Measurements from ENCODE around the gene FBXW9. TPM values are rescaled to one million over a fixed set of nuclear protein-coding genes. Genes with fewer than 3 reads are reported as not detected.
"Not testable (repeated sequence)": the region's sequence is repeated elsewhere in the genome, so short reads cannot be mapped to it uniquely, and the experiment has no call there.

Gene FBXW9
- total and polyA plus RNA-seq, 12 donors: 2.1 to 14.7 (median 9.6) TPM

DNA sequence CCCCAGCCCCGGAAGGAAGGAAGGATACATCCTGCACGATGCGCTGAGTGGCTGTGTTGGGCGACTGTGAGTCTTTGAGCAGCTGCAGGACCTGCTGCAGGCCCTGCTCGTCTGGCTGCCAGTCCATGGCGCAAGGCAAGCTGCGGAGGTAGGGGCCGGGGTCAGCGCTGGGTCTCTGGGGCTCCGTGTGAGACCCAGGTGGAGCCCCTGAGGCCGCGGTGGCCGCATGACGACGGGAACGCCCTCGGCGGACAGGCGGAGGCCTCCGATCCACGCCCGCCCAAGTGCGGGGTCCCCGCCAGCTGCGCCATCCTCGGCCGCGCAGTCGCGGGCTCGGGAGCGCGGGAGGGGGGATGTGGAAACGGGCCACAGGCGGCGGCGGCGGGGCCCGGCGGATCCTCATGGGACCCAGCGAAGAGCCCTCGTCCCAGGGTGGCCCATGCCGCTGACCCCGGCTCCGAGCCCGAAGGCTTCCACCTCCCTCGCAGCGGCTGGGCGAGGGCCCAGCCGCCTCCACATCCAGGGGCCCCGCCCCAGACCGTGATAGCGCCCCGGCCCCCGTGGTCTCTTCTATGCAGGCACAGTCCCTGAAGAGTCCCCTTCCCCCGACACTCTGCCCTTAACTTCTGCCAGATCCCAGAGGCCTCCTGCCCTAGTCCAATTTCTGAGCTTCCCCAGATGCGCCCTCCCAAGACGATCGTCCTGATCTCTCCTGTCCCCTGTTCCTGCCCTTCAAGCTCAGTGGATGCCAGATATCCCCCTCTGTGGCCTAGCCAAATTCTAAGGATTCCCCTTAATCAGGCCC, 24.6 kb upstream of the FBXW9 start:
- H3K4me3 ChIP-seq: peak overlapping the region in 3 of 4 donors; percentile 64 to 98 (median 69)
- no peaks in the 10 kb centered on the region for H3K27me3 ChIP-seq
- H3K36me3 ChIP-seq (replicated peaks in 1 of 2): peaks cover 0 to 27% of the 10 kb centered on the region in 2 donors
- TF ChIP-seq, protein P1, sequence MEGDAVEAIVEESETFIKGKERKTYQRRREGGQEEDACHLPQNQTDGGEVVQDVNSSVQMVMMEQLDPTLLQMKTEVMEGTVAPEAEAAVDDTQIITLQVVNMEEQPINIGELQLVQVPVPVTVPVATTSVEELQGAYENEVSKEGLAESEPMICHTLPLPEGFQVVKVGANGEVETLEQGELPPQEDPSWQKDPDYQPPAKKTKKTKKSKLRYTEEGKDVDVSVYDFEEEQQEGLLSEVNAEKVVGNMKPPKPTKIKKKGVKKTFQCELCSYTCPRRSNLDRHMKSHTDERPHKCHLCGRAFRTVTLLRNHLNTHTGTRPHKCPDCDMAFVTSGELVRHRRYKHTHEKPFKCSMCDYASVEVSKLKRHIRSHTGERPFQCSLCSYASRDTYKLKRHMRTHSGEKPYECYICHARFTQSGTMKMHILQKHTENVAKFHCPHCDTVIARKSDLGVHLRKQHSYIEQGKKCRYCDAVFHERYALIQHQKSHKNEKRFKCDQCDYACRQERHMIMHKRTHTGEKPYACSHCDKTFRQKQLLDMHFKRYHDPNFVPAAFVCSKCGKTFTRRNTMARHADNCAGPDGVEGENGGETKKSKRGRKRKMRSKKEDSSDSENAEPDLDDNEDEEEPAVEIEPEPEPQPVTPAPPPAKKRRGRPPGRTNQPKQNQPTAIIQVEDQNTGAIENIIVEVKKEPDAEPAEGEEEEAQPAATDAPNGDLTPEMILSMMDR (IDR thresholded peaks at IDR 0.05): no peak
- no peak for TF ChIP-seq POLR2A (IDR thresholded peaks at IDR 0.05)
- DNase-seq: peak in 3 of 7 donors; percentile 41 to 48 (median 43)
- H3K9me3 ChIP-seq (replicated peaks in 1 of 3): no peaks in the 10 kb centered on the region
- H3K4me1 ChIP-seq (replicated peaks in 1 of 2): peaks cover 20 to 27% of the 10 kb centered on the region in 2 donors
- peak overlapping the region; percentile 89 to 99 (median 92) for H3K27ac ChIP-seq
- WGBS, 4 donors: 3 to 9% (median 5%) methylated on average over 12 to 59 of the region's 59 CpGs
- intact Hi-C loops (cut with DNase I): no loop called here

DNA sequence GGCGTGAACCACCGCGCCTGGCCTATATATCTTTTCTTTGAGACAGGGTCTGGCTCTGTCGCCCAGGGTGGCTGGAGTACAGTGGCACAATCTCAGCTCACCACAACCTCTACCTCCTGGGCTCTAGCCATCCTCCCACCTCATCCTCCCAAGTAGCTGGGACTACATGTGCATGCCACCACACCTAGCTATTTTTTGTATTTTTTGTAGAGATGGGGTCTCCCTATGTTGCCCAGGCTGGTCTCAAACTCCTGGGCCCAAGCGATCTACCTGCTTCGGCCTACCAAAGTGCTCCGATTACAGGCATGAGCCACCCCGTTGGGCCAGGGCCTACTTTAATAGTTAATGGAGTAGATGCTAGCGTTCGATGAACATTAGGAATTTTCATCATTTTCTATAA, 23.9 kb upstream of the FBXW9 start:
- Histone ChIP-seq H3K9me3 (replicated peaks in 1 of 3) (no peaks in the 10 kb centered on the region), H3K4me1 (replicated peaks in 1 of 2) (peaks cover 20 to 27% of the 10 kb centered on the region in 2 donors), H3K36me3 (replicated peaks in 1 of 2) (peaks cover 0 to 34% of the 10 kb centered on the region in 2 donors), H3K27me3 (no peaks in the 10 kb centered on the region), H3K4me3 (peak overlapping the region in 1 of 4 donors; percentile 98), H3K27ac (peak overlapping the region in 3 of 5 donors; percentile 89 to 99 (median 91))
- WGBS, 4 donors: 74 to 83% (median 79%) methylated on average over 10 of the region's 10 CpGs
- no peak for DNase-seq
- intact Hi-C loops (cut with DNase I): no loop called here
- no peak for TF ChIP-seq POLR2A (IDR thresholded peaks at IDR 0.05)
- TF ChIP-seq, protein P1 (IDR thresholded peaks at IDR 0.05): no peak

DNA sequence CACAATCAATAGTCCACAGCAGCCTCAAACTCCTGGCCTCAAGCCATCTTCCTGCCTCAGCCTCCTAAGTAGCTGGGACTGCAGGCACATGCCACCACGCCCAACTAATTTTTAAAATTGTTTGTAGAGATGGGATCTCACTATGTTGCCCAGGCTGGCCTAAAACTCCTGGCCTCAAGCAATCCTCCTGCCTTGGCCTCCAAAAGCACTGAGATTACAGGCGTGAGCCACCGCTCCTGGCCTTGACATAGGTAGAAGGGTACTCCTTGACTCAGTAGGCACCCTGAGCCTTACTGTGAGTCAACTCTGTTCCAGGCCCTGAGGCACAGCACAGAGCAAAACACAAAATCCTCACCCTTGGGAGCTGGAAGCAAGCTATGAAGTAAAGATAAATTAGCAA, 19.5 kb upstream of the FBXW9 start:
- DNase-seq: no peak
- no peaks in the 10 kb centered on the region for H3K27me3 ChIP-seq
- H3K4me3 ChIP-seq: no peak overlapping the region
- WGBS, 4 donors: 58 to 77% (median 70%) methylated on average over 3 of the region's 3 CpGs
- peaks cover 0 to 73% of the 10 kb centered on the region in 2 donors for H3K36me3 ChIP-seq (replicated peaks in 1 of 2)
- no peaks in the 10 kb centered on the region for H3K9me3 ChIP-seq (replicated peaks in 1 of 3)
- H3K27ac ChIP-seq: no peak overlapping the region
- TF ChIP-seq POLR2A (IDR thresholded peaks at IDR 0.05): no peak
- TF ChIP-seq, protein P1 (IDR thresholded peaks at IDR 0.05): no peak
- H3K4me1 ChIP-seq (replicated peaks in 1 of 2): peaks cover 8 to 11% of the 10 kb centered on the region in 2 donors
- intact Hi-C loops (cut with DNase I): loop anchor here in 1 of 2 donors (5.0 kb wide), 1 partner anchor 36 kb away; the partner anchor contains the start of gene BEST2

DNA sequence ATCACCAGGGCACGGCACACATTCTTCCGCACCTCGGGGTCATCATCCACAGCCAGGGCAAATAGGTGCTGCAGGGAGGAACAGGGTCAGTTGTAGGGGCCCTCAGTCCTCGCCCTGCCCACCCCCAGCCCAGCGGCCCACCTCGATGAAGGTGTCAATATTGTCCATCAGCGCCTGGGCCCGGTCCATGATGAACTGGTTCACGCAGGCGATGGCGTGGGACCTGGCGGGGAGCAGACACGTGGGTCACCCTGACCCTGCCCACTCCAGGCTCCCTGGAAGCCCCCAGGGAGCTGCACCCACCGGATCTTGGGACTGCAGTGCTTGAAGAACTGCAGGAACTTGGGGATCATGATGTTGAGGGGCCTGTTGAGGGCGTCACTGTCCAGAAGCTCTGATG, 18.7 kb upstream of the FBXW9 start:
- H3K4me1 ChIP-seq (replicated peaks in 1 of 2): peaks cover 0 to 3% of the 10 kb centered on the region in 2 donors
- intact Hi-C loops (cut with DNase I): loop anchor here in 1 of 2 donors (5.0 kb wide), 1 partner anchor 37 kb away; the partner anchor contains the start of gene BEST2
- TF ChIP-seq, protein P1 (IDR thresholded peaks at IDR 0.05): no peak
- no peak for TF ChIP-seq POLR2A (IDR thresholded peaks at IDR 0.05)
- no peaks in the 10 kb centered on the region for H3K9me3 ChIP-seq (replicated peaks in 1 of 3)
- no peak overlapping the region for H3K4me3 ChIP-seq
- H3K27ac ChIP-seq: no peak overlapping the region
- 87 to 95% (median 90%) methylated on average over 12 to 15 of the region's 15 CpGs; no CpG with 5 or more reads in 1 of the 4 donors for WGBS, 4 donors
- H3K36me3 ChIP-seq (replicated peaks in 1 of 2): peaks cover 0 to 81% of the 10 kb centered on the region in 2 donors
- no peak for DNase-seq
- H3K27me3 ChIP-seq: no peaks in the 10 kb centered on the region

DNA sequence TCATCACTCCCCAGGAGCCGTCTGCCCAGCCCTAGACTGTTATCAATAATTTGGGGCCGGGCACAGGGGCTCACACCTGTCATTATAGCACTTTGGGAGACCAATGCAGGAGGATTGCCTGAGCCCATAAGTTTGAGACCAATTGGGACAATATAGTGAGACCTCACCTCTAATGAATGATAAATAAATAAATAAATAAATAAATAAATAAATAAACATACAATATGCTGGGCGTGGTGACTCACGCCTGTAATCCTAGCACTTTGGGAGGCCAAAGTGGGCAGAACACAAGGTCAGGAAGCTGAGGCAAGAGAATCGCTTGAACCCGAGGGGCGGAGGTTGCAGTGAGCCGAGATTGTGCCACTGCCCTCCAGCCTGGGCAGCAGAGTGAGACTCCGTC, 16.9 kb upstream of the FBXW9 start:
- peaks cover 0 to 91% of the 10 kb centered on the region in 2 donors for H3K36me3 ChIP-seq (replicated peaks in 1 of 2)
- H3K27me3 ChIP-seq; DNase-seq; intact Hi-C loops (cut with DNase I); H3K9me3 ChIP-seq (replicated peaks in 1 of 3); H3K4me1 ChIP-seq (replicated peaks in 1 of 2); H3K27ac ChIP-seq; H3K4me3 ChIP-seq: not testable (repeated sequence)
- 84 to 92% (median 87%) methylated on average over 8 to 9 of the region's 9 CpGs for WGBS, 4 donors
